K562 (cell line): Measurements from ENCODE around the gene MED15. TPM values are rescaled to one million over a fixed set of nuclear protein-coding genes. Genes with fewer than 3 reads are reported as not detected.

Experiments used
- ELF2 ChIP-seq: fragments of 250-450 bp; sonication (Bioruptor Pico); IDR thresholded peaks from 2 replicates; pipeline ENCODE4 v1.5.0; 2021; ENCODE audit warnings: mild to moderate bottlenecking
- STAT5A ChIP-seq: IDR thresholded peaks from 2 replicates; pipeline ENCODE4 v1.6.1; 2012; ENCODE audit warnings: low read length, inconsistent platforms, borderline replicate concordance
- ZNF324 ChIP-seq: fragments of 250-450 bp; sonication (Bioruptor Pico); IDR thresholded peaks from 2 replicates; pipeline ENCODE4 v1.4.0; 2020; ENCODE audit warnings: mild to moderate bottlenecking
- polyA plus RNA-seq, 8 experiments: library from polyadenylated mRNA; depleted of rRNA in 4 of 8; stranded (reverse) in 5 of 8; unstranded in 3 of 8; fragments of >200 nt; fragmentation: Nextera tagmentation in 2 of 8; fragmentation: Illumina TruSeq in 1 of 8; extraction: Ambion mirVana in 2 of 8; extraction: Trizol in 1 of 8; gene quantifications; 2 replicates each; pipeline versions ENCODE4 v1.2.1 to v1.2.3, GENCODE V29; 2011 to 2014; ENCODE audit warnings: inconsistent platforms in 1 of 8, missing spikeins in 1 of 8
- total RNA-seq, 7 experiments: library from RNA; depleted of rRNA in 6 of 7; stranded (reverse); fragments of >200 nt in 6 of 7; fragmentation: Illumina TruSeq in 2 of 7; extraction: Trizol in 2 of 7; gene quantifications; 2 replicates each; pipeline versions ENCODE4 v1.2.1 to v1.2.3, GENCODE V29; 2011 to 2021; ENCODE audit warnings: low replicate concordance in 1 of 7
- TF ChIP-seq, protein P1 (sequence below): fragments of 250-450 bp; sonication (Bioruptor Pico); IDR thresholded peaks from 2 replicates; pipeline ENCODE4 v1.5.0; 2020; ENCODE audit warnings: mild to moderate bottlenecking, borderline replicate concordance
- TF ChIP-seq, protein P2 (sequence below): fragments of 200-600 bp; sonication (generic); IDR thresholded peaks from one replicate; pipeline ENCODE4 v1.6.1; 2012; ENCODE audit warnings: mild to moderate bottlenecking, low read depth, low read length, inconsistent platforms
- TF ChIP-seq, protein P3 (sequence below): fragments of 250-450 bp; sonication (Bioruptor Pico); IDR thresholded peaks from 2 replicates; pipeline ENCODE4 v1.4.0; 2020

MED15 gene
- total and polyA plus RNA-seq, 9 of the 15 experiments (the other 6 are each of a cell fraction or from before 2014, with no cell fraction given): 4.0 to 271 (median 60.1) TPM

DNA sequence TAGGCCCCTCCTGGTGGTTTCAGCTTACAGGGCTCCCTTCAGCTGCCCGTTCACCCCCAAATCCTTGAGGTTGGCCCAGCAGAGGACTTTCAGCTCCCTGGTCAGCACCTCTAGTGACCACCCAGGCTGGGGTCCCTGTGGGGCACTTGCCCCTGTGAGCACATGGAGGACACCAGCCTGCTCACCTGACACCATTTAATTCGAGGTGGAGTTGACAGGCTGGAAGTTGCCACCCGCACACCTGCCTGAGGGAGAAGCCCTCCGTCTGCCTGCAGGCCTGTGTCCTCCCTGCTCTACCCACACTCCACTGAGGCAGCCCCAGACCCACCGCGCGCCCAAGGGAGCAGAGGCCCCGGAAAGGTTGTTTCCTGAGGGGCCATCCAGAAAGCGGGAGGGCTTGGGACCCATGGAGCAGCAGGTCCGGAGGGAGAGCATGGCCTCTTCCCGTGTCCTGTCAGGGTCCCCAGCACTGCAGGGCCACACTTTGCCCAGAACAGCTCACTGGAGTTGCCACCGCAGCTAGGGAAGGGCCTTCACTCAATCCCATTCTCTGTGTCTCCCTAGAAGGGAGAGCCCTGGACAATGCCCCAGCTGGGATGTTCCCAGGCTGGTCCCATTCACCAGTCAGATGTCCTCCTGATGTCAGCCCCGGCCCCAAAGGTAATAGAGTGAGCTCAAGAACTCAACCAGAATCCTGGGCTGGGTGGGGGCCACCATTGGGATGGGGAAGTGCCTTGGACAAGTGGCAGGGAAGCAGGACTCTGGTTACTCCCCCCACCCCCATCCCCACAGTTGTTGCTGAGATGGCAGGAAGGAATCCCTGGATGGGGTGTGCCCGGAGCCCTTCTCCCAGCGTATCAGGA lies 82.4 kb downstream of the MED15 start (continued):
- TF ChIP-seq, protein P1, sequence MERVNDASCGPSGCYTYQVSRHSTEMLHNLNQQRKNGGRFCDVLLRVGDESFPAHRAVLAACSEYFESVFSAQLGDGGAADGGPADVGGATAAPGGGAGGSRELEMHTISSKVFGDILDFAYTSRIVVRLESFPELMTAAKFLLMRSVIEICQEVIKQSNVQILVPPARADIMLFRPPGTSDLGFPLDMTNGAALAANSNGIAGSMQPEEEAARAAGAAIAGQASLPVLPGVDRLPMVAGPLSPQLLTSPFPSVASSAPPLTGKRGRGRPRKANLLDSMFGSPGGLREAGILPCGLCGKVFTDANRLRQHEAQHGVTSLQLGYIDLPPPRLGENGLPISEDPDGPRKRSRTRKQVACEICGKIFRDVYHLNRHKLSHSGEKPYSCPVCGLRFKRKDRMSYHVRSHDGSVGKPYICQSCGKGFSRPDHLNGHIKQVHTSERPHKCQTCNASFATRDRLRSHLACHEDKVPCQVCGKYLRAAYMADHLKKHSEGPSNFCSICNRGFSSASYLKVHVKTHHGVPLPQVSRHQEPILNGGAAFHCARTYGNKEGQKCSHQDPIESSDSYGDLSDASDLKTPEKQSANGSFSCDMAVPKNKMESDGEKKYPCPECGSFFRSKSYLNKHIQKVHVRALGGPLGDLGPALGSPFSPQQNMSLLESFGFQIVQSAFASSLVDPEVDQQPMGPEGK (CRISPR knock-in tag): no peak
- TF ChIP-seq STAT5A (no peak), ELF2 (CRISPR knock-in tag) (0 out of 2 replicates have a peak, but pooled peaks have one; percentile 4), ZNF324 (no peak)
- TF ChIP-seq, protein P2, sequence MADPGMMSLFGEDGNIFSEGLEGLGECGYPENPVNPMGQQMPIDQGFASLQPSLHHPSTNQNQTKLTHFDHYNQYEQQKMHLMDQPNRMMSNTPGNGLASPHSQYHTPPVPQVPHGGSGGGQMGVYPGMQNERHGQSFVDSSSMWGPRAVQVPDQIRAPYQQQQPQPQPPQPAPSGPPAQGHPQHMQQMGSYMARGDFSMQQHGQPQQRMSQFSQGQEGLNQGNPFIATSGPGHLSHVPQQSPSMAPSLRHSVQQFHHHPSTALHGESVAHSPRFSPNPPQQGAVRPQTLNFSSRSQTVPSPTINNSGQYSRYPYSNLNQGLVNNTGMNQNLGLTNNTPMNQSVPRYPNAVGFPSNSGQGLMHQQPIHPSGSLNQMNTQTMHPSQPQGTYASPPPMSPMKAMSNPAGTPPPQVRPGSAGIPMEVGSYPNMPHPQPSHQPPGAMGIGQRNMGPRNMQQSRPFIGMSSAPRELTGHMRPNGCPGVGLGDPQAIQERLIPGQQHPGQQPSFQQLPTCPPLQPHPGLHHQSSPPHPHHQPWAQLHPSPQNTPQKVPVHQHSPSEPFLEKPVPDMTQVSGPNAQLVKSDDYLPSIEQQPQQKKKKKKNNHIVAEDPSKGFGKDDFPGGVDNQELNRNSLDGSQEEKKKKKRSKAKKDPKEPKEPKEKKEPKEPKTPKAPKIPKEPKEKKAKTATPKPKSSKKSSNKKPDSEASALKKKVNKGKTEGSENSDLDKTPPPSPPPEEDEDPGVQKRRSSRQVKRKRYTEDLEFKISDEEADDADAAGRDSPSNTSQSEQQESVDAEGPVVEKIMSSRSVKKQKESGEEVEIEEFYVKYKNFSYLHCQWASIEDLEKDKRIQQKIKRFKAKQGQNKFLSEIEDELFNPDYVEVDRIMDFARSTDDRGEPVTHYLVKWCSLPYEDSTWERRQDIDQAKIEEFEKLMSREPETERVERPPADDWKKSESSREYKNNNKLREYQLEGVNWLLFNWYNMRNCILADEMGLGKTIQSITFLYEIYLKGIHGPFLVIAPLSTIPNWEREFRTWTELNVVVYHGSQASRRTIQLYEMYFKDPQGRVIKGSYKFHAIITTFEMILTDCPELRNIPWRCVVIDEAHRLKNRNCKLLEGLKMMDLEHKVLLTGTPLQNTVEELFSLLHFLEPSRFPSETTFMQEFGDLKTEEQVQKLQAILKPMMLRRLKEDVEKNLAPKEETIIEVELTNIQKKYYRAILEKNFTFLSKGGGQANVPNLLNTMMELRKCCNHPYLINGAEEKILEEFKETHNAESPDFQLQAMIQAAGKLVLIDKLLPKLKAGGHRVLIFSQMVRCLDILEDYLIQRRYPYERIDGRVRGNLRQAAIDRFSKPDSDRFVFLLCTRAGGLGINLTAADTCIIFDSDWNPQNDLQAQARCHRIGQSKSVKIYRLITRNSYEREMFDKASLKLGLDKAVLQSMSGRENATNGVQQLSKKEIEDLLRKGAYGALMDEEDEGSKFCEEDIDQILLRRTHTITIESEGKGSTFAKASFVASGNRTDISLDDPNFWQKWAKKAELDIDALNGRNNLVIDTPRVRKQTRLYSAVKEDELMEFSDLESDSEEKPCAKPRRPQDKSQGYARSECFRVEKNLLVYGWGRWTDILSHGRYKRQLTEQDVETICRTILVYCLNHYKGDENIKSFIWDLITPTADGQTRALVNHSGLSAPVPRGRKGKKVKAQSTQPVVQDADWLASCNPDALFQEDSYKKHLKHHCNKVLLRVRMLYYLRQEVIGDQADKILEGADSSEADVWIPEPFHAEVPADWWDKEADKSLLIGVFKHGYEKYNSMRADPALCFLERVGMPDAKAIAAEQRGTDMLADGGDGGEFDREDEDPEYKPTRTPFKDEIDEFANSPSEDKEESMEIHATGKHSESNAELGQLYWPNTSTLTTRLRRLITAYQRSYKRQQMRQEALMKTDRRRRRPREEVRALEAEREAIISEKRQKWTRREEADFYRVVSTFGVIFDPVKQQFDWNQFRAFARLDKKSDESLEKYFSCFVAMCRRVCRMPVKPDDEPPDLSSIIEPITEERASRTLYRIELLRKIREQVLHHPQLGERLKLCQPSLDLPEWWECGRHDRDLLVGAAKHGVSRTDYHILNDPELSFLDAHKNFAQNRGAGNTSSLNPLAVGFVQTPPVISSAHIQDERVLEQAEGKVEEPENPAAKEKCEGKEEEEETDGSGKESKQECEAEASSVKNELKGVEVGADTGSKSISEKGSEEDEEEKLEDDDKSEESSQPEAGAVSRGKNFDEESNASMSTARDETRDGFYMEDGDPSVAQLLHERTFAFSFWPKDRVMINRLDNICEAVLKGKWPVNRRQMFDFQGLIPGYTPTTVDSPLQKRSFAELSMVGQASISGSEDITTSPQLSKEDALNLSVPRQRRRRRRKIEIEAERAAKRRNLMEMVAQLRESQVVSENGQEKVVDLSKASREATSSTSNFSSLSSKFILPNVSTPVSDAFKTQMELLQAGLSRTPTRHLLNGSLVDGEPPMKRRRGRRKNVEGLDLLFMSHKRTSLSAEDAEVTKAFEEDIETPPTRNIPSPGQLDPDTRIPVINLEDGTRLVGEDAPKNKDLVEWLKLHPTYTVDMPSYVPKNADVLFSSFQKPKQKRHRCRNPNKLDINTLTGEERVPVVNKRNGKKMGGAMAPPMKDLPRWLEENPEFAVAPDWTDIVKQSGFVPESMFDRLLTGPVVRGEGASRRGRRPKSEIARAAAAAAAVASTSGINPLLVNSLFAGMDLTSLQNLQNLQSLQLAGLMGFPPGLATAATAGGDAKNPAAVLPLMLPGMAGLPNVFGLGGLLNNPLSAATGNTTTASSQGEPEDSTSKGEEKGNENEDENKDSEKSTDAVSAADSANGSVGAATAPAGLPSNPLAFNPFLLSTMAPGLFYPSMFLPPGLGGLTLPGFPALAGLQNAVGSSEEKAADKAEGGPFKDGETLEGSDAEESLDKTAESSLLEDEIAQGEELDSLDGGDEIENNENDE: no peak
- TF ChIP-seq, protein P3, sequence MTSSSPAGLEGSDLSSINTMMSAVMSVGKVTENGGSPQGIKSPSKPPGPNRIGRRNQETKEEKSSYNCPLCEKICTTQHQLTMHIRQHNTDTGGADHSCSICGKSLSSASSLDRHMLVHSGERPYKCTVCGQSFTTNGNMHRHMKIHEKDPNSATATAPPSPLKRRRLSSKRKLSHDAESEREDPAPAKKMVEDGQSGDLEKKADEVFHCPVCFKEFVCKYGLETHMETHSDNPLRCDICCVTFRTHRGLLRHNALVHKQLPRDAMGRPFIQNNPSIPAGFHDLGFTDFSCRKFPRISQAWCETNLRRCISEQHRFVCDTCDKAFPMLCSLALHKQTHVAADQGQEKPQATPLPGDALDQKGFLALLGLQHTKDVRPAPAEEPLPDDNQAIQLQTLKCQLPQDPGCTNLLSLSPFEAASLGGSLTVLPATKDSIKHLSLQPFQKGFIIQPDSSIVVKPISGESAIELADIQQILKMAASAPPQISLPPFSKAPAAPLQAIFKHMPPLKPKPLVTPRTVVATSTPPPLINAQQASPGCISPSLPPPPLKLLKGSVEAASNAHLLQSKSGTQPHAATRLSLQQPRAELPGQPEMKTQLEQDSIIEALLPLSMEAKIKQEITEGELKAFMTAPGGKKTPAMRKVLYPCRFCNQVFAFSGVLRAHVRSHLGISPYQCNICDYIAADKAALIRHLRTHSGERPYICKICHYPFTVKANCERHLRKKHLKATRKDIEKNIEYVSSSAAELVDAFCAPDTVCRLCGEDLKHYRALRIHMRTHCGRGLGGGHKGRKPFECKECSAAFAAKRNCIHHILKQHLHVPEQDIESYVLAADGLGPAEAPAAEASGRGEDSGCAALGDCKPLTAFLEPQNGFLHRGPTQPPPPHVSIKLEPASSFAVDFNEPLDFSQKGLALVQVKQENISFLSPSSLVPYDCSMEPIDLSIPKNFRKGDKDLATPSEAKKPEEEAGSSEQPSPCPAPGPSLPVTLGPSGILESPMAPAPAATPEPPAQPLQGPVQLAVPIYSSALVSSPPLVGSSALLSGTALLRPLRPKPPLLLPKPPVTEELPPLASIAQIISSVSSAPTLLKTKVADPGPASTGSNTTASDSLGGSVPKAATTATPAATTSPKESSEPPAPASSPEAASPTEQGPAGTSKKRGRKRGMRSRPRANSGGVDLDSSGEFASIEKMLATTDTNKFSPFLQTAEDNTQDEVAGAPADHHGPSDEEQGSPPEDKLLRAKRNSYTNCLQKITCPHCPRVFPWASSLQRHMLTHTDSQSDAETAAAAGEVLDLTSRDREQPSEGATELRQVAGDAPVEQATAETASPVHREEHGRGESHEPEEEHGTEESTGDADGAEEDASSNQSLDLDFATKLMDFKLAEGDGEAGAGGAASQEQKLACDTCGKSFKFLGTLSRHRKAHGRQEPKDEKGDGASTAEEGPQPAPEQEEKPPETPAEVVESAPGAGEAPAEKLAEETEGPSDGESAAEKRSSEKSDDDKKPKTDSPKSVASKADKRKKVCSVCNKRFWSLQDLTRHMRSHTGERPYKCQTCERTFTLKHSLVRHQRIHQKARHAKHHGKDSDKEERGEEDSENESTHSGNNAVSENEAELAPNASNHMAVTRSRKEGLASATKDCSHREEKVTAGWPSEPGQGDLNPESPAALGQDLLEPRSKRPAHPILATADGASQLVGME: no peak
